Islet precursor cell (in vitro differentiated cells): Measurements from ENCODE around the gene PIP4K2A.

ENCODE experiments used
- DNase-seq: peaks from one replicate; pipeline ENCODE4 v3.0.0-alpha.2; 2018

PIP4K2A gene

GRCh38 chr10:22617051-22617450 lies 97.3 kb downstream of the PIP4K2A start:
- no peak for DNase-seq

GRCh38 chr10:22615819-22616499 lies 98.4 kb downstream of the PIP4K2A start:
- peak; percentile 77 for DNase-seq

- no peak for DNase-seq
These were observed 99.3 kb downstream of the PIP4K2A start for GRCh38 chr10:22615101-22615500.

GRCh38 chr10:22613011-22613410 lies 101.4 kb downstream of the PIP4K2A start:
- DNase-seq, result no peak

GRCh38 chr10:22612318-22612717 lies 102.1 kb downstream of the PIP4K2A start:
- no peak for DNase-seq

- no peak for DNase-seq
These were observed 102.8 kb downstream of the PIP4K2A start for GRCh38 chr10:22611425-22612115.

GRCh38 chr10:22610610-22611009 lies 103.8 kb downstream of the PIP4K2A start:
- no peak for DNase-seq

- no peak for DNase-seq
These were observed 104.5 kb downstream of the PIP4K2A start for GRCh38 chr10:22609719-22610465.

GRCh38 chr10:22609251-22609650 lies 105.1 kb downstream of the PIP4K2A start:
- DNase-seq, result no peak

GRCh38 chr10:22607261-22607660 lies 107.1 kb downstream of the PIP4K2A start:
- no peak for DNase-seq

- peak; percentile 81 for DNase-seq
These were observed 108.2 kb downstream of the PIP4K2A start for GRCh38 chr10:22606164-22606614.

- no peak for DNase-seq
These were observed 109.2 kb downstream of the PIP4K2A start for GRCh38 chr10:22605168-22605567.

- DNase-seq, result no peak
These were observed 109.8 kb downstream of the PIP4K2A start for GRCh38 chr10:22604344-22605126.

GRCh38 chr10:22603581-22603980 lies 110.8 kb downstream of the PIP4K2A start:
- DNase-seq, result no peak

- peak; percentile 36 for DNase-seq
These were observed 112.8 kb downstream of the PIP4K2A start for GRCh38 chr10:22601618-22602017.

GRCh38 chr10:22599636-22600228 lies 114.6 kb downstream of the PIP4K2A start:
- DNase-seq, result no peak

GRCh38 chr10:22599048-22599561 lies 115.3 kb downstream of the PIP4K2A start:
- DNase-seq, result peak; percentile 47

- DNase-seq, result peak; percentile 60
These were observed 115.9 kb downstream of the PIP4K2A start for GRCh38 chr10:22598478-22598877.

- peak; percentile 84 for DNase-seq
These were observed 117.2 kb downstream of the PIP4K2A start for GRCh38 chr10:22597138-22597537.

GRCh38 chr10:22593636-22594198 lies 120.7 kb downstream of the PIP4K2A start:
- no peak for DNase-seq

GRCh38 chr10:22593026-22593425 lies 121.4 kb downstream of the PIP4K2A start:
- DNase-seq, result no peak
